H9 (cell line): ENCODE results near the gene FARSA. TPM values are rescaled to one million over a fixed set of nuclear protein-coding genes. Genes with fewer than 3 reads are reported as not detected.

ENCODE experiments used
- DNase-seq: peaks from one replicate; pipeline ENCODE4 v3.0.0-alpha.2; 2017
- H2AFZ ChIP-seq: one replicate; pipeline ENCODE4 v1.6.1; 2013; ENCODE audit warnings: mild to moderate bottlenecking, low read length, control low read depth, moderate library complexity
- H2AK5ac ChIP-seq: 2 replicates; pipeline ENCODE4 v1.6.1; 2013; ENCODE audit warnings: low read length, control low read depth, mixed read lengths; ENCODE audit not compliant: insufficient read length
- H2BK120ac ChIP-seq: one replicate; pipeline ENCODE4 v1.6.1; 2013; ENCODE audit warnings: low read depth, mild to moderate bottlenecking, low read length, control low read depth, inconsistent platforms; ENCODE audit not compliant: poor library complexity, severe bottlenecking
- H2BK12ac ChIP-seq: 2 replicates; pipeline ENCODE4 v1.6.1; 2013; ENCODE audit warnings: low read length, control low read depth, mixed read lengths, low read depth; ENCODE audit not compliant: insufficient read length
- H2BK15ac ChIP-seq: 2 replicates; pipeline ENCODE4 v1.6.1; 2013; ENCODE audit warnings: low read depth, low read length, control low read depth
- H2BK20ac ChIP-seq: one replicate; pipeline ENCODE4 v1.6.1; 2013; ENCODE audit warnings: low read depth, mild to moderate bottlenecking, low read length, control low read depth, inconsistent platforms; ENCODE audit not compliant: poor library complexity, severe bottlenecking
- H2BK5ac ChIP-seq: 2 replicates; pipeline ENCODE4 v1.6.1; 2013; ENCODE audit warnings: low read length, control low read depth, mixed read lengths; ENCODE audit not compliant: insufficient read length
- H3K14ac ChIP-seq: 2 replicates; pipeline ENCODE4 v1.6.1; 2013; ENCODE audit warnings: low read length, control low read depth; ENCODE audit not compliant: insufficient read depth
- H3K18ac ChIP-seq: 2 replicates; pipeline ENCODE4 v1.6.1; 2013; ENCODE audit warnings: low read depth, mild to moderate bottlenecking, mixed read lengths, low read length, control low read depth; ENCODE audit not compliant: insufficient read length
- H3K23ac ChIP-seq: 2 replicates; pipeline ENCODE4 v1.6.1; 2013; ENCODE audit warnings: low read length, control low read depth, mixed read lengths, low read depth; ENCODE audit not compliant: insufficient read length
- H3K23me2 ChIP-seq: 2 replicates; pipeline ENCODE4 v1.6.1; 2013; ENCODE audit warnings: low read depth, mild to moderate bottlenecking, mixed read lengths, low read length, control low read depth; ENCODE audit not compliant: insufficient read length, poor library complexity, severe bottlenecking
- H3K27ac ChIP-seq: 2 replicates; pipeline ENCODE4 v1.5.1; 2013; ENCODE audit warnings: low read length, control low read depth, mixed read lengths, low read depth; ENCODE audit not compliant: insufficient read length
- H3K27me3 ChIP-seq: 2 replicates; pipeline ENCODE4 v1.6.1; 2013; ENCODE audit warnings: low read length, control low read depth, inconsistent platforms; ENCODE audit not compliant: insufficient read depth
- H3K4ac ChIP-seq: 2 replicates; pipeline ENCODE4 v1.6.1; 2013; ENCODE audit warnings: low read depth, mild to moderate bottlenecking, control low read depth, inconsistent platforms, low read length, moderate library complexity
- H3K4me1 ChIP-seq: 2 replicates; pipeline ENCODE4 v1.6.1; 2013; ENCODE audit warnings: low read length, control low read depth, inconsistent platforms; ENCODE audit not compliant: insufficient read depth
- H3K4me2 ChIP-seq: 2 replicates; pipeline ENCODE4 v1.6.1; 2013; ENCODE audit warnings: low read length, control low read depth, mixed read lengths; ENCODE audit not compliant: insufficient read length, insufficient read depth
- H3K56ac ChIP-seq: 2 replicates; pipeline ENCODE4 v1.6.1; 2013; ENCODE audit warnings: low read depth, mild to moderate bottlenecking, mixed read lengths, low read length, control low read depth; ENCODE audit not compliant: insufficient read length
- H3K79me1 ChIP-seq: 2 replicates; pipeline ENCODE4 v1.6.1; 2013; ENCODE audit warnings: low read depth, mild to moderate bottlenecking, moderate library complexity, low read length, control low read depth, inconsistent platforms; ENCODE audit not compliant: insufficient read depth, poor library complexity, severe bottlenecking
- H3K79me2 ChIP-seq: 2 replicates; pipeline ENCODE4 v1.6.1; 2013; ENCODE audit warnings: low read length, control low read depth, inconsistent platforms; ENCODE audit not compliant: insufficient read depth
- H3K9ac ChIP-seq: 2 replicates; pipeline ENCODE4 v1.6.1; 2013; ENCODE audit warnings: low read length, control low read depth, mixed read lengths; ENCODE audit not compliant: insufficient read length; ENCODE audit errors: extremely low read depth
- H3K9me3 ChIP-seq: one replicate; pipeline ENCODE4 v1.6.1; 2013; ENCODE audit warnings: low read depth, low read length, inconsistent platforms; ENCODE audit not compliant: control insufficient read depth
- H3T11ph ChIP-seq: one replicate; pipeline ENCODE4 v1.6.1; 2013; ENCODE audit warnings: mild to moderate bottlenecking, low read length, control low read depth, inconsistent platforms
- H4K20me1 ChIP-seq: one replicate; pipeline ENCODE4 v1.6.1; 2013; ENCODE audit not compliant: control insufficient read depth, insufficient read length, insufficient read depth
- H4K5ac ChIP-seq: 2 replicates; pipeline ENCODE4 v1.6.1; 2013; ENCODE audit warnings: low read depth, mild to moderate bottlenecking, mixed read lengths, low read length, control low read depth; ENCODE audit not compliant: insufficient read length
- H4K8ac ChIP-seq: replicated peaks from 2 replicates; pipeline ENCODE4 v1.6.1; 2013; ENCODE audit warnings: low read length, control low read depth, mixed read lengths, low read depth; ENCODE audit not compliant: insufficient read length
- H4K91ac ChIP-seq: 2 replicates; pipeline ENCODE4 v1.6.1; 2013; ENCODE audit warnings: low read depth, mild to moderate bottlenecking, moderate library complexity, mixed read lengths, low read length, control low read depth; ENCODE audit not compliant: insufficient read length
- H3K27ac Mint-ChIP-seq, 3 experiments: 2 replicates in 2 of 3; 3 replicates in 1 of 3; pipeline ENCODE4 v1.8.0; 2020 to 2021; ENCODE audit warnings: mixed read lengths in 3 of 3, mild to moderate bottlenecking in 1 of 3, moderate library complexity in 1 of 3
- H3K27me3 Mint-ChIP-seq: 2 replicates; pipeline ENCODE4 v1.8.0; 2021; ENCODE audit warnings: low read depth, mild to moderate bottlenecking, moderate library complexity, mixed read lengths
- H3K36me3 Mint-ChIP-seq, 3 experiments: 2 replicates in 2 of 3; 3 replicates in 1 of 3; pipeline ENCODE4 v1.8.0; 2020 to 2021; ENCODE audit warnings: low read depth in 3 of 3, mixed read lengths in 3 of 3; ENCODE audit not compliant: insufficient read depth in 1 of 3
- H3K4me1 Mint-ChIP-seq, 2 experiments: 2 replicates each; pipeline ENCODE4 v1.8.0; 2020; ENCODE audit warnings: mixed read lengths in 2 of 2
- H3K4me3 Mint-ChIP-seq, 2 experiments: 2 replicates in 1 of 2; 3 replicates in 1 of 2; pipeline ENCODE4 v1.8.0; 2020 to 2021; ENCODE audit warnings: mild to moderate bottlenecking in 2 of 2, mixed read lengths in 2 of 2, moderate library complexity in 1 of 2
- H3K9me3 Mint-ChIP-seq, 2 experiments: 2 replicates in 1 of 2; 3 replicates in 1 of 2; pipeline ENCODE4 v1.8.0; 2020; ENCODE audit warnings: mild to moderate bottlenecking in 2 of 2, mixed read lengths in 2 of 2, moderate library complexity in 1 of 2
- CTCF ChIP-seq: fragments of 200-600 bp; sonication (generic); conservative IDR thresholded peaks from 3 replicates; pipeline ENCODE4 v1.8.0; 2021; ENCODE audit warnings: antibody characterized with exemption, mild to moderate bottlenecking
- WGBS: extraction: QIAGEN DNeasy Blood & Tissue Kit; methylation state at CpG from one replicate; pipeline ENCODE4 v1.1.7; 2013; ENCODE audit warnings: missing lambda C conversion rate, low lambda C conversion rate, mixed read lengths; ENCODE audit not compliant: insufficient read length; ENCODE audit errors: extremely low coverage; 5-methylcytosine and 5-hydroxymethylcytosine counted together
- total RNA-seq: library from RNA; stranded (reverse); gene quantifications from 2 replicates; pipeline ENCODE4 v1.2.1, GENCODE V29; 2021

The FARSA gene
- total RNA-seq, 1 experiment from 2014 or later, result 110 TPM

GRCh38 chr19:12936582-12936981 is 3.1 kb upstream of the FARSA start:
- Histone ChIP-seq H3K79me2 (peaks cover 16% of the 10 kb centered on the region; the same call in 1 of the 2 replicates), H3K27ac (no peak overlapping the region), H4K20me1 (no peaks in the 10 kb centered on the region), H3T11ph (no peak overlapping the region), H3K4ac (no peak overlapping the region), H3K23ac (no peak overlapping the region), H3K9me3 (no peaks in the 10 kb centered on the region), H2BK5ac (no peak overlapping the region), H3K18ac (no peak overlapping the region), H4K5ac (no peak overlapping the region), H3K56ac (no peak overlapping the region), H4K8ac (no peak overlapping the region), H3K9ac (no peak overlapping the region), H2BK20ac (no peak overlapping the region), H2BK15ac (no peak overlapping the region), H3K23me2 (peaks cover 11% of the 10 kb centered on the region), H3K14ac (no peak overlapping the region), H2BK12ac (peak overlapping the region; percentile 27), H3K4me2 (no peak overlapping the region), H2AFZ (no peak overlapping the region), H3K79me1 (peaks cover 12% of the 10 kb centered on the region), H3K27me3 (no peaks in the 10 kb centered on the region), H2BK120ac (peak overlapping the region; percentile 17), H3K4me1 (no peaks in the 10 kb centered on the region; the same call in 1 of the 2 replicates), H4K91ac (no peak overlapping the region), H2AK5ac (no peak overlapping the region)
- peaks cover 29 to 49% of the 10 kb centered on the region in 2 experiments for H3K4me1 Mint-ChIP-seq
- no peak for DNase-seq
- H3K4me3 Mint-ChIP-seq, result peak overlapping the region in 1 of 2 experiments; percentile 9; a peak in 1 of 5 replicates
- no peaks in the 10 kb centered on the region; a peak in 1 of 5 replicates for H3K9me3 Mint-ChIP-seq
- peak overlapping the region in 1 of 3 experiments; percentile 83; a peak in 3 of 7 replicates for H3K27ac Mint-ChIP-seq
- H3K36me3 Mint-ChIP-seq, result peaks cover 30 to 44% (median 35%) of the 10 kb centered on the region in 3 experiments
- whole genome bisulfite sequencing, result no CpG with 5 or more reads among the region's 7 CpGs
- TF ChIP-seq CTCF, result no peak
- H3K27me3 Mint-ChIP-seq, result no peaks in the 10 kb centered on the region; the same call in 1 of the 2 replicates
